Coronary artery (tissue), 2 donors: ENCODE measurements around the gene TOX2.
A peak's percentile ranks its signal among the peaks of the same experiment; 100 is the strongest.

Source experiments
- DNase-seq: peaks from one replicate; pipeline ENCODE4 v3.0.0-alpha.2; 2017; ENCODE audit warnings: low spot score
- H3K27ac ChIP-seq, 2 donors: fragments of 200-600 bp; sonication (generic); one replicate each; pipeline ENCODE4 v1.5.1; 2016 to 2019
- H3K4me3 ChIP-seq: fragments of 200-600 bp; sonication (generic); 2 replicates; pipeline ENCODE4 v1.5.1; 2016; ENCODE audit warnings: mild to moderate bottlenecking, moderate library complexity
- TF ChIP-seq, protein P1 (sequence below): fragments of 200-600 bp; sonication (generic); IDR thresholded peaks from one replicate; pipeline ENCODE4 v1.5.1; 2019; ENCODE audit warnings: antibody characterized with exemption

The TOX2 gene

DNA sequence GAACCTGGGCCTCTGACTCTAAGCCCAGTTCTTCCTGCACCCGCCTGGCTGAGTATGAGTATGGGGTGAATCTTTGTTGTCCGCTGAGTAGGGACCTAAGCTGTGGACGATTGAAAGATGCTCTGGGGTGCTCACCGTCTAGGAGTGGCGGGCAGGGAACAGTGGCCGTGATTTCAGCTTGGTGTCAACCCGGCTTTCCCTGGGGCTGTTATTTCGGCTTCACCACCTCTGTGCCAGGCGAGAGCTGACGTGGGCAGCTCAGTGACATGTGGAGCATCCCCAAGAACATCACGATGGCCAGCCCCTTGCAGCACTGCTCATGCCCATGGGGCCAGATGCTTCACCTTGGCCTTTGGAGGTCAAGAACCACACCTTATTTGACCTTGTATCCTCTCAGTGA, 102.6 kb downstream of the TOX2 start:
- no peak for DNase-seq
- Histone ChIP-seq H3K4me3 (no peak overlapping the region), H3K27ac (no peak overlapping the region)
- TF ChIP-seq, protein P1, sequence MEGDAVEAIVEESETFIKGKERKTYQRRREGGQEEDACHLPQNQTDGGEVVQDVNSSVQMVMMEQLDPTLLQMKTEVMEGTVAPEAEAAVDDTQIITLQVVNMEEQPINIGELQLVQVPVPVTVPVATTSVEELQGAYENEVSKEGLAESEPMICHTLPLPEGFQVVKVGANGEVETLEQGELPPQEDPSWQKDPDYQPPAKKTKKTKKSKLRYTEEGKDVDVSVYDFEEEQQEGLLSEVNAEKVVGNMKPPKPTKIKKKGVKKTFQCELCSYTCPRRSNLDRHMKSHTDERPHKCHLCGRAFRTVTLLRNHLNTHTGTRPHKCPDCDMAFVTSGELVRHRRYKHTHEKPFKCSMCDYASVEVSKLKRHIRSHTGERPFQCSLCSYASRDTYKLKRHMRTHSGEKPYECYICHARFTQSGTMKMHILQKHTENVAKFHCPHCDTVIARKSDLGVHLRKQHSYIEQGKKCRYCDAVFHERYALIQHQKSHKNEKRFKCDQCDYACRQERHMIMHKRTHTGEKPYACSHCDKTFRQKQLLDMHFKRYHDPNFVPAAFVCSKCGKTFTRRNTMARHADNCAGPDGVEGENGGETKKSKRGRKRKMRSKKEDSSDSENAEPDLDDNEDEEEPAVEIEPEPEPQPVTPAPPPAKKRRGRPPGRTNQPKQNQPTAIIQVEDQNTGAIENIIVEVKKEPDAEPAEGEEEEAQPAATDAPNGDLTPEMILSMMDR, result no peak

DNA sequence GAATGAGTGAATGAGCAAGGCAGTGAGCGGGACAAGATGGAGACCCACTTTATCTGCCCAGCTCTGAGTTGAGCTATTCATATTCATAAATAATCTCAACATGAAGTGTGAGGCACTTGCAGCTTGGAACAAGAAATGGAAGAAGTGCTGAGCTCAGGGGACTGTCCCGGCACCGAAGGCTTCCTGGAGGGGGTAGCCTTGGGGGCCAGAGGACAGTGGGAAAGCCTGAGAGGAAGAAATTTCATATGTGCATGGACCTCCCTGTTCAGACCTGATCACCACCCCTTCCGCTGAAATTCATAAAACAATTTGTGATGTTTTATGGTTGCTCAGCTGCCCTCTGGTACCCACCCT, 103.2 kb downstream of the TOX2 start:
- H3K27ac ChIP-seq, result peak overlapping the region in 1 of 2 donors; percentile 25
- TF ChIP-seq, protein P1, result no peak
- no peak overlapping the region for H3K4me3 ChIP-seq
- DNase-seq, result no peak

DNA sequence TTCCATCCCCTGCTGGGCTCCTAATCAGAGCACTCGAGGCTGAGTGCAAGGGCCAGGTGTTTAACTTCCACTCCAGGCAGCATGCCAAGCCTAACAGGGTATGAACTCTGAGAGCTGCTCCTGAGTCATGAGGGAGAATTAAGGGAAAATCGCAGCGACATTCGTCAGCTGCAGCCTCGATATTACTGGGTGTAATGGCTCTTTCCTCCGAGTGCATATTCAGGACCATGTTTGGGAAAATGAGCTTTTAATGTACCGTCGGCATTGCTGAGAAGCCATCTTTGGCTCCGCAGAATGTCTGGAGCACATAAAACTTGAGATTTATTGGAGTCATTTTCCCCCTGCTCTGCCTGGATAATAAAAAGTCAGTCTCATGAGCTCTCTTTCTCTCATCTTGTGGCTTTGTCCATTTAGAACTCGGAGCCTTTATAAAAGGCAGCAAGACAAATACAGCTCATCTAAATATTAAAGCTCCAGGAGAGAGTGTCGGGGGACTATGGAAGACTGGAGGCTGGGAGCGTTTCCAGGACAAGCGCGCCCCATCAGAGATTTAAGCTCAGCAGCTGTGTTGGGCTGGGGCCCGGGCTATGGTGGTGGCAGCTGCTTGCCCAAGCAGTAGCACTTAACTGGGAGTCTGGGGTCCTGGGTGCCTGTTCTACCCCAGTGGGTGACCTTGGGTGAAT, 103.7 kb downstream of the TOX2 start:
- DNase-seq, result peak; percentile 31
- Histone ChIP-seq H3K4me3 (no peak overlapping the region), H3K27ac (peak overlapping the region in 1 of 2 donors; percentile 25)
- TF ChIP-seq, protein P1, result no peak

DNA sequence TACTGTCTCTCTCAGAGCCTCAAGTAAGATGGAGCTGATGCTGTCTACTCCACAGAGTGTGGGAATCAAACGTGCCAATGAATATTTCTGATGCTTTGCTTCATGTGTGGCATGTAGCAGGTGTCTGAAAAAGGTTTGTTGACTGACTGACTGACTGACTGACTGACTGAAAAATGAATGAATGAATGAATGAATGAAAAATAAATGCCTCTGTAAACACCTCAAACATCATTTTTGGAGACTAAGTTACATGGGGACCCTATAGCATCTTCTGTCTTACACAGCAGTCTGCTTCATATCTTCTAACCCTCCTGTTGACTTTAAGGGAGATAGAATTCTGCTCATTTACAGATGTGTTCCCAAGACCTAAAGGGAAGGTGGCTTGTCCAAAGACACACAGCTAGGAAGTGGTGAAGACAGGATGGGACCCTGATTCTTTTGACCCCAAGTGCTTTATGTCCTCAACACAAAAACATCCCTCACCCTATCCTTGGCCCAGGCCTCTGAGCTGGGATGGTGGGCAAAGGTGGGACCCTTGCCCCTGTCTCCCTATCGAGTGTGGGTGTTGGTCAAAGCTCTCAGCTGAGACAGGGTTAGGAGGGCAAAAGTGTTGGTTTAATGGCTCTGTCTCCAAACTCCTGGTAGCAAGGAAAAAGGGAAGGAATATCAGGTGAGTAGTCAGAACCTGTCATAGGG, 104.4 kb downstream of the TOX2 start:
- TF ChIP-seq, protein P1, result no peak
- DNase-seq, result peak; percentile 59
- H3K27ac ChIP-seq, result peak overlapping the region in 1 of 2 donors; percentile 25
- no peak overlapping the region for H3K4me3 ChIP-seq

DNA sequence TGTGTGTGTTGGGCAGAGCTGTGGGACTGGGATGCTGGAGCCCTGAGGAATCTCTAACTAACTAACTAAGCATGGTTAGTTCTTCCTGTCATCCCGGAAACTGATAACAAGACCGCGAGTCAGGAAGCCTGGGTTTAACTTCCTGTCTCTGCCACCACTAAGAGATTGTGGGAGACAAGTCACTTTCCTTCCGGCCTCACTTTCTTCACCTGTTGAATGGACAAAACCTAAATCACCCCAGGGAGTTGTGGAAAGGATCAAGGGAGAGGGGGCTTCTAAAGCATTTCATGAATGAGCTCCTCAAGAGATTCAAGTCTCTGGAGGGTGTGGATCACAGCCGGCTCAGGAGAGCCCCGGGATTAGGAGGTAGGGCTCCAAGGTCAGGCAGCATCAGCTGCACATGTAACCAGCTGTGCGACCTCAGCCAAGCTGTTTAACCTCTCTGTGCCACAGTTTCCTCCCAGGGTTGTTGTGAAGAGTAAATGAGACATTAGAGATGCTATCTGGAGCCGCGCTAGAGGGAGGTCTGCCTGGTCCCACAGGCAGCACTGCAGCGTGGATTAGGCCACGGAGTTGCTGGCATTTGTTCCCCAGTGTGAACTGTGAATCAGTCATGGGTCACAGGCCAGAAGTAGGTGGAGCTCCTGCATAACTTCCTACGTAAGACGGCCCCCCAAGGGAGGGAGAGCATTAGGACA, 105.1 kb downstream of the TOX2 start:
- no peak overlapping the region for H3K27ac ChIP-seq
- DNase-seq, result peak; percentile 38
- H3K4me3 ChIP-seq, result no peak overlapping the region
- TF ChIP-seq, protein P1, result no peak

DNA sequence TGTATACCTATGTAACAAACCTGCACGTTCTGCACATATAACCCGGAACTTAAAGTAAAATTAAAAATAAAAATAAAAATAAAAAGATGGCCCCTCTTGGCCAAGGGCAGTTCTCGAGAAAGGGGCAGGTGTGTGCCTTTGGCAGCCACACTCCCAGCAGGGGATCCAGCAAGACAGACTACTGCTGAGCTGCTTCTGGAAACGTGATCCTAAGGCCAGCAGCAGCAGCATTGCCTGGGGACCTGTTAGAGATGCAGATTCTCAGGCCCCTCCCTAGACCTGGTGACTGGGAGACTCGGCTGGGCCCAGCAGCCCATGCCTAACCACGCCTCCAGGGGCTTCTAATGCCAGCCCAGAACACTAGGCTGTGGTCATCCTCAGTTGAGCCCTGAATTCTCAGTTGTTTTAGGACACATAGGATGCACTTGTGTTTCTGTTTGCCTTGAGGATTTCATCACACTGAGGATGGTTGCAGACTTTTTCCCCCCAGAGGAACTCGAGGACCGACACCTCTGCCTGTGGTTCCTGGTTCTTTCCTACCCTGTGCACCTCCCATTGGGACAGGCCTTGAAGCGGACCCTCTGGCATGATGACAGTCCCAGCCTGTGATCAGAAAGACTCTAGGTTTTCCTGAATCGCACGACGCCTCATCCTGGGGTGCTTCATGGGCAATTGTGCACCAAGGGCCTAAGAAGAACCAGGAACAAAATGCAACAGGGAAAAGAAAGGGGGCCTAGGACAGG, 105.9 kb downstream of the TOX2 start:
- H3K27ac ChIP-seq, result no peak overlapping the region
- peak; percentile 56 for DNase-seq
- TF ChIP-seq, protein P1, result no peak
- no peak overlapping the region for H3K4me3 ChIP-seq
